HT-29 (cell line): ENCODE measurements around the gene MRPL57. TPM values are rescaled to one million over a fixed set of nuclear protein-coding genes. Genes with fewer than 3 reads are reported as not detected.

Experiments used
- small RNA-seq: library from RNA; depleted of rRNA; stranded (forward); fragments of <200 nt; gene quantifications from one replicate; pipeline ENCODE3, GENCODE V24; 2014
- total RNA-seq: library from RNA; depleted of rRNA; stranded (reverse); fragments of >200 nt; shearing (Covaris generic); gene quantifications from 2 replicates; pipeline ENCODE4 v1.2.3, GENCODE V29; 2014; rRNA removed

The MRPL57 gene
- total RNA-seq, 1 experiment from 2014 or later = 112 TPM

Small RNA genes within 50 kb of the gene (small RNA-seq; reads per million reads assigned to genes)
- not detected for gene AL158032.1
- gene RF00086 = 0.72 reads per million, percentile 10 among the genes with 10 or more reads in this experiment

Other genes starting within 250 kb of the MRPL57 start
- 18.3 and 25.1 TPM in 2 replicates for gene LATS2, start 115.1 kb upstream of the MRPL57 start, total RNA-seq
- 59.5 and 67.4 TPM in 2 replicates for gene SAP18, start 36.5 kb upstream of the MRPL57 start, total RNA-seq
- gene SKA3, start 106 bp upstream of the MRPL57 start, total RNA-seq = 20.2 and 22.6 TPM in 2 replicates